Skeletal muscle cell (primary cell): ENCODE measurements around the gene IWS1.

Source experiments
- DNase-seq: peaks from one replicate; pipeline ENCODE4 v3.0.0-alpha.2; 2010; ENCODE audit warnings: low read depth
- H3K4me3 ChIP-seq: 2 replicates; pipeline ENCODE4 v1.5.1; 2011; ENCODE audit warnings: low read depth, mild to moderate bottlenecking, control low read depth, low read length, moderate library complexity

The IWS1 gene

GRCh38 chr2:127508631-127509034 is 17.7 kb downstream of the IWS1 start:
- no peak overlapping the region for H3K4me3 ChIP-seq
- DNase-seq: peak; percentile 100

GRCh38 chr2:127508023-127508630 is 18.2 kb downstream of the IWS1 start:
- H3K4me3 ChIP-seq: no peak overlapping the region
- DNase-seq: no peak

GRCh38 chr2:127506510-127506909 is 19.8 kb downstream of the IWS1 start:
- DNase-seq: no peak
- no peak overlapping the region for H3K4me3 ChIP-seq

DNA sequence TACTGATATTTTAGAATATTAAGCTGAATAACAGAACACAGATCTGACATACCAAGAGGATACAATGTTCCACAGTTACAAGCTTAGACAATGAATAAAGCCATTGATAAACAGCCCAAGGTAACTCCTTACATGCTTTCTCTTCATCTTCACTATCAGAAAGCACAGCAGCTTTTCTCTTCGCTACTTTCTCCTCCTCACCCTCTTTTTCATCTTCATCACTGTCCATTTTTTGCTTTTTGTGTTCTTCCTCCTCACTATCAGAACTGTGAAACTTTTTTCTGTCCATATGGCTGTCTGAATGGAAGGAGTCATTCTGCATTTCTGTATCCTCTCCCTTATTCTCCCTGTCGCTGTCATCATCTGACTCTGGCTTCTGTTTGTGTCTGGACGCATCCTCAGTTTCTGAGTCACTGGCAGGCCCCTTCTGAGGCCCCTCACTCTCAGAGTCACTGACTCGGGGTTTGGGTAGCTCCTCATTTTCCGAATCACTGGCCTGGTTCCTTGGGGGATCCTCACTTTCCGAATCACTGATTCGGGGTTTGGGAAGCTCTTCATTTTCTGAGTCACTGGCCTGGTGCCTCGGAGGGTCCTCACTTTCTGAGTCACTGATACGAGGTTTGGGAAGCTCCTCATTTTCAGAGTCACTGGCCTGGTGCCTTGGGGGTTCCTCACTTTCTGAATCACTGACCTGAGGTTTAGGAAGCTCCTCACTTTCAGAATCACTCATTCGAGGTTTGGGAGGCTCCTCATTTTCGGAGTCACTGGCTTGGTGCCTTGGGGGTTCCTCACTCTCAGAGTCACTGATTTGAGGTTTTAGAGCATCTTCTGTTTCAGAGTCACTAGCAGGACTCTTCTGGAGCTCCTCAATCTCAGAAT is 21.5 kb downstream of the IWS1 start:
- no peak overlapping the region for H3K4me3 ChIP-seq
- DNase-seq: no peak

DNA sequence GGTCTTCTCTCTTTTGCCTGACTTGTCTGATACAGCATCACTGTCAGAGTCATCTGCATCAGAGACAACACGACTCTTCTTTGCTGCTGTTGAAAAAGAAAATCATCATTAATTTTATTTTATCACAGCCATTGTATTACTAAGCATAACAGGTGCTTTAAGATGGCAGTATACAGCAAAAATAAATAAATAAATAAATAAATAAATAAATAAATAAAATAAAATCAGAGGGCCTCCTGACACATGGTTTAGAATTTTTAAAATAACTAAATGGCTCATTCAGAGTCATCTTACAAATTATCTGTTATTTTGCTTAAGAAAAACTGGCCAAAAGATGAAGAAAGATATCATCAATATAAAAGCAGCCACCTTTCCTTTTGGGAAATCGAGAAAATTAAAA is 22.8 kb downstream of the IWS1 start:
- no peak overlapping the region for H3K4me3 ChIP-seq
- no peak for DNase-seq

- DNase-seq: peak; percentile 62
- no peak overlapping the region for H3K4me3 ChIP-seq
These were observed 27.9 kb downstream of the IWS1 start for GRCh38 chr2:127498386-127498785.

DNA sequence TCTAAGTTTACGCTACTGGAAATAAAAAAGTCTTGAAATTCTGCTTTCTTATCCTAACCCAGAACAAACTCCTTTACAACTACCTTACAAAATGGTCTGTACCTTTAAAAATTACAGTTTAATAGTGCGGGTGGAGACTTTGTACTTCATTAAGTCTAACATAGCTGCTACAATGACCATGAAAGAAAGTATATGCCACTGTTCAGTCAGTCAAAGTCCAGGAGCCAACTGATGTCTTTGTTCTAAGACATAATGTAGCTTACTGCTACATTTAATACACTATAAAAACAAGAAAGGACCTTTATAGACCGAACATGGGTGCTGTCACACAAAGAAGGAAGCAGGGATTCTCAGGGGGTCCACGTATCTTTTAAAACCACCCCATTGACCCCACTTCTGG is 36.0 kb downstream of the IWS1 start:
- no peak for DNase-seq
- no peak overlapping the region for H3K4me3 ChIP-seq

GRCh38 chr2:127486247-127487058 is 39.8 kb downstream of the IWS1 start:
- no peak for DNase-seq
- H3K4me3 ChIP-seq: no peak overlapping the region

GRCh38 chr2:127485694-127486071 is 40.6 kb downstream of the IWS1 start:
- DNase-seq: no peak
- H3K4me3 ChIP-seq: no peak overlapping the region

DNA sequence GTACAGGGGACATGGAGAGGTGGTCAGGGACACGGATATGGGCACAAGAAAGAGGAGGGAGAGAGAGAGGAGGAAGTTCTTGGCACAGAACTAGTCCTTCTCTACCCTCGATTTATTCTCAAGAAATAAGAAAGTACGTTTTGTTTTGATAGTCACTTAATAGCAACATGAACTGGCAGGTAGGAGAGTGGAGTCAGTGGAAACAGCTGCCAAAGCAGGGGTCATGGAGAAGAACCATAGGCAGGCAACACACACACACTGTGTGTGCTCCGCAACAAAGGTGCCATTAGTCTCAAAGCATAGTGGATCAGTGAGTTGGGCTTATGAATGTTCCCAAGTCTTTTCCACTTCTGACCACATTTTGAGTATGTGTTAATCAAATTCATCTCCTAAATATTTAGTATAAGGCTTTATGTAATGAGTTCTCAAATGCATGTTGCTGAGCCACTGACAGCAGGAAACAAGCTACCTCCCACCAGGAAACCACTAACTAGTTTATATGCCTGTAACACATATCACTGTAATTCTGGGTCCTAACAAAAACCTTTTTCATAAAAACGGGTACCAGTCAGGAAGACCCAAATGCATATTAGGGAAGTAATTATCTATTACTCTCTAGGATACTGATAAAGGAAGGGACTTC is 41.1 kb downstream of the IWS1 start:
- no peak for DNase-seq
- no peak overlapping the region for H3K4me3 ChIP-seq

DNA sequence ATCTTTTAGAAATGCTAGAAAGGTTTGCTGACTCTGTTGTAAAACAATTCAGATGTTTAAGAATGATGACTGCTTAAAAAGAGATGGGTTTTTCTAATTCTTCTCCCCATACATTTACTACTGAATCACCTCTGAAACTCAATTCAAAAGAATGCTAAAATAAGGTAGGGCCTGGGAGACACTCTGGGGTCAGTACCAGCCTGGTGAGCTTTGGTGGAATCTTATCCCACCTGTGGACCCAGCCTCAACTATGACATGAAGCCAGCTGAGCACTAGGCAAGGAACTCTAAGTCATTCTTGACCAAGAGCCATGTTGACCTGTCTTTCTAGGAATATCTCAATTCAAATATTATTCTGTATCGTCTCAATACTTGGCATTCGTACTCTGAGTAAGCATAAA is 44.3 kb downstream of the IWS1 start:
- no peak for DNase-seq
- H3K4me3 ChIP-seq: no peak overlapping the region

DNA sequence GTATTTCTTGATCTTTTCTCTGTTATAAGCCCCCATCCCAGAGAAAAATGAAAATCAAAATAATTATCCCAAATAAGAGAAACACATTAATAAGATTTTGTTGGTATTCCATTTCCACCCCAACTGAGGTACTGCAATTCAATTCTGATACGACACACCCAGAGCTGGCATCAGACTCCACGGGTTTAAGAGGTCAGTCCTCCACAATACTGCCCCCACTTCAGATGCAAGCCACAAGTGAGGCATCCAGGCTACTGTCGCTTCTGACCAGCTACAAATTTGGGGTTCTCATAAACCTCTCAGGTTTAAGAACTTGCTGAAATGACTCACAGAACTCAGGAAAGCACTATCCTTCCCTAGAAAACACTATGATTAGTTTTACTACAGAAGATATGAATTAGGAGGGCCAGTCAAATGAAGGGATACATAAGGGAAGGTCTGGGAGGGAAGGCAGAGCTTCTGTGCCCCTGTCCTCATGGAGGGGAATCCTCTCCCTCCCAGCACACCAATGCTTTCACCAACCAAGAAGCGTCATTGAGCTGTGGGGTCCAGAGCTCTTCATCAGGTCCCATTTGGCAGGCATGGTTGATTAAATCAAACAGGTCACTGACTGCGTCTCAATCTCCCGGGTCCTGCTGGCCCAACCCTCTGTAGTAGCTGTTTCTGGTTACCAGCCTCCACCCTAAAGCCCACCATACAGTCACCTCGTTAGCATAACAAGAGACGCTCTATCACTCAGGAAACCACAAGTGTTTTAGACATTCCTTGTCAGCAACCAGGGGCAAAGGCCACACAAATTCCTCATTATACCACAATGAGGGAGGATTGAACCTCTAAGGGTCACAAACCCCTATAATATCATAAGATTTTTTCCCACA is 46.2 kb downstream of the IWS1 start:
- no peak overlapping the region for H3K4me3 ChIP-seq
- no peak for DNase-seq

GRCh38 chr2:127479219-127479825 is 47.0 kb downstream of the IWS1 start:
- no peak overlapping the region for H3K4me3 ChIP-seq
- DNase-seq: no peak

GRCh38 chr2:127475788-127476187 is 50.5 kb downstream of the IWS1 start:
- no peak overlapping the region for H3K4me3 ChIP-seq
- no peak for DNase-seq

DNA sequence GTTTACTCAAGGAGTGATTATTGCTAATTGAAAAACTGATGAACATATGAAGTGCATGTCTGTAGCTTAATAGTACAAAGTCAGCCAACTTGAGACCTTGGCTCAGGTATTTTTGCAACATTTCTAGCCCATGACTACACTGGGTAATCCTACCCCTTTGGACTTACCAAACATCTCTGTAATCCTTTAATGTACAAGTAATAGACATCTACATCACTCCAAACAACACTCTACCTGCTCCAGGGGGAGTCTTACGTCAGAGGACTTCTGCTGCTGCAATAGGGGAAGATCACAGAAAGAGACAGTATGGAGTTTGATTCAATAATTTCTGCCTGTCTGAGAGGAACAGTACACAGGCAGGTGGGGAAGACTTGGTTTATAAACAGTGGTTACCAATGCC is 54.0 kb downstream of the IWS1 start:
- H3K4me3 ChIP-seq: no peak overlapping the region
- no peak for DNase-seq

GRCh38 chr2:127471286-127471988 is 54.9 kb downstream of the IWS1 start:
- H3K4me3 ChIP-seq: no peak overlapping the region

GRCh38 chr2:127469974-127470373 is 56.3 kb downstream of the IWS1 start:
- H3K4me3 ChIP-seq: no peak overlapping the region
- DNase-seq: no peak

More at GRCh38 chr2:127471286-127471988, 54.9 kb downstream of the IWS1 start:
- DNase-seq: no peak

GRCh38 chr2:127469051-127469450 is 57.2 kb downstream of the IWS1 start:
- no peak for DNase-seq
- no peak overlapping the region for H3K4me3 ChIP-seq
